ENCODE results near the gene ZNF341.
"Not testable (repeated sequence)": the region's sequence is repeated elsewhere in the genome, so short reads cannot be mapped to it uniquely, and the experiment has no call there.

ZNF341 gene

DNA sequence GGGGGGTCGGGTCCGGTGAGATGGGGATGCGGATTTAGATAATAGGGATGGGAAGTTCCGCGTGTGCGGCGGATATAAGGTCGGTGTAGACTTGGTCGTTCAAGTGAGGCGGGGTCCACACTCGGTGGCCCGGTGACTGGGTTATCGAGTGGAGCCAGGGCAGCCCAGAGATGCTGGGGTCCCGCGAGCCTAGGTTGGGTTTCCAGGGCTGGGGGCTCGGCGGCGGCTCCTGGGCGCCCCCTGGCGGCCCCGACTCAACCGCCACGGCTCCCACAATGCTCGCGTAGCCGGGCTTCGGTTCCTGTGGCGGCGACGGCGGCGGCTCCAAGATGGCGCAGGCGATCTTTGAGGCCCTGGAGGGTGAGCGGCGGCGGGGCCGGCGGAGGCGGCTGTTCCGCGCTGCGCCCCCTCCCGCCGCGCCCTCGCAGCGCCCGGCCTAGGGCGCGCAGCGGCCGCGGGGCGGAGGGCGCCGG lies at the start of gene ZNF341:
Gene ZNF341 (plus strand): TSS at position 304 of the 473 bp plus-strand sequence. CDS start 26 bp downstream, at position 330.
- peak; percentile 99 for DNase-seq

DNA sequence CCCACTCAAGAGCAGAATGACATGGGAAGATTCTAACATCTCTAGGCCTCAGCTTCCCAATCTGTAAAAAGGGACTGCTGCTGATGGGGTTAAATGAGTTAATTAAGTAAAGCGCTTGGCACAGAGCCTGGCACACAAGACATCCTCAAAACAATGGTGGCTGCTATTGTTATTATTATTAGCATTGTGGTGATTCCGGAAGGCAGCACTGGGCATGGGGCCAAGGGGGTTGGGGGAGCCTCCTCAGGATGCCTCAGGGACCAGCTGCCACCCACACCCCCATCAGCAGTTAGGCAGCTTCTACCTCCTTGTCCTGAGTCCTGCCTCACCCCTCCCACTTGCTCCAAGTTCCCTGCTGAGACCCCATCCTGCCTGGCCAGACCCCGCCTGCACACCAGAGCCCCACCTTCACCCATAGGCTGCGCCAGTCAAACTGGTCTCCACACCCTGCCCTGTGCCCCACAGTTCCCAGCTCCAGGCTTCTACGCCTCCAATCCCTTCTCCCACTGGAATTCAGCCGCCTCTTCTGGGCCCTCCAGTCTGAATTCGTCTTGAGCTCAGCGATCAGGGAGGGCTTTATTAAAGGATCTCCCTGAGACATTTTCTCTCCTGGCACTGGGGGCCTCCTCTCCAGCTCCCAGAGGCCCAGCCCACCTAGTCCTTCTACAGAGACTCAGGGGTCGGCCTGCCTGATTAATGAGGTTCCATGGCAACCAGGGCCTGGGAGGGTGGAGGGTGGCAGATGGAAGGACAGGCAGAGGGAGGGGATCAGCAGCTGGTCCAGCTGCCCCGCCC lies 47.1 kb upstream of the ZNF341 start:
- no peak for DNase-seq

DNA sequence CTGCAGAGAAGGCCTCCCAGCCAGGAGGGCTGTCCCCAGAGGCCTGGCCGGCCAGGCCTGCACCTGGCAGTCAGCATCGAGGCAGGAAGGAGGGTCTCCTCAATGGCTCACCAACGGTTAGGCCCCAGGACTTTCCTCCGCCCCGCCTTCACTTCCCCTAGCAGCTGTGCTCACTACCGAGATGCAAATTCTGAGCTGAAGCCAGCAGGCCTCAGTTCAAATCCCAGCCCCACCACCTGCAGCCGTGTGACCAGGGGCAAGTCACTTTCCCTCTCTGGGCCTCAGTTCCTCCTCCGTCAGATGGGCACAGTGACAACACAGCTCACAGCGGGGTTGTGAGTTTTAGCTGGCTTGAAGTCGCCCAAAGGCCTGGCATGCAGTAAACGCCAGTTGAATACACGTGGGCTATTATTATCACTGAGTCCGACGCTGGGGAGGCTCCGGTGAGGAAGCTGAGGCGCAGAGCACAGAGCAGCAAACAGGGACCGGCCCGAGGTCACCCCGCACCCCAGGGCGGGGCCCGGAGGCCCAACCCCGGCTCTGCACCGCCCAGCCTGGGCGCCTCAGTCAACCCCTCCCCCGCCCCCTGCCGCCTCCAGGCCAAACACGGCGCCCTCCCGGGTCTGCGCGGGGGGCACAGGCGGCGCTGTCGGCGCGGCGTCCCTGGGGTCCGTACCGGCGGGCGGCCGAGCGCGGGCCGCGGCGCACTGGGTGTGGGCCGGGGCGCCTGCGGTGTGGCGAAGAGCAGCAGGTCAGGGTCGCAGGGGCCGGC lies 46.3 kb upstream of the ZNF341 start:
- DNase-seq = peak; percentile 67

DNA sequence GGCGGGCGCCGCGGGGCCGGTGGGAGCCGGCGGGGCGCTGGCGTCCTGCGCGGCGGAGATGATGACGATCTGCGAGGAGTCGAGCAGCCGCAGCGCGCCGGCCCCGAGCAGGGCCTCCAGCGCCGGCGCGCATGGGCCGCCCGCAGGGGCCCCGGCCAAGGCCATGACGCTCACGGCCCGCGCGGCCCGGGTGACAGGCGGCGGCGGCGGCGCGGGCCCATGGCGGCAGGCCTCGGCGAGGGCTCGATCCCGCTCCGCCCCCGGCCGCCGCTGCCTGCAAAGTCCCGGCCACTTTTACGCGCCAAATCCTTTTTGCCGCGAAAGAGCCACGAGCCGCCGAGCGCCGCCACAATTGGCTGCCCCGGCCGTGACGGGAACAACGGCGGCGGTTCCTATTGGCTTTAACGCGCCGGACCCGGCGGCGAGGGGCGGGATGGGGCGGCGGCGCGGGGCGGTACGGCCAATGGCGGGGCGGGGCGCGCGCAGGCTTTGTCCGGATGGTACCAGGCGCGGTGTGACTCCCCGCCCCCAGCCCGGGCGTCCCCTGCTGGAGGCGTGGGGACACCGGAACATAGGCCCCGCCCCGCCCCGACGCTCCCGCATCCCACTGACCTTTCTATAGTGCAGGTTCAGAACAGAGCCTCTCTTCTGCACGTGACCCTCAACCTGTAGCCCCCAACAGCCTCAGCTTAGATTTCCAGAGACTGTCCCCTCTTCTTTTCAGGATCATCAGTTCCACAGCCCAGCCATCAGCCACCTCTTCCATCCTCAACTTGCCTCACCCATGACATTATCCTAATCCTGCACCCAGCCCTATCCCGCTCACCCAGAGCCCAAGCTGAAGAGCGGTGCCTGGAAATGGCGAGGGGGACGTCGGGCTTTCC lies 45.5 kb upstream of the ZNF341 start, which contains the start of gene E2F1:
Gene E2F1 (minus strand): TSS at position 286 of the 884 bp plus-strand sequence. CDS start 121 bp downstream, at position 165.
- DNase-seq = peak; percentile 97

DNA sequence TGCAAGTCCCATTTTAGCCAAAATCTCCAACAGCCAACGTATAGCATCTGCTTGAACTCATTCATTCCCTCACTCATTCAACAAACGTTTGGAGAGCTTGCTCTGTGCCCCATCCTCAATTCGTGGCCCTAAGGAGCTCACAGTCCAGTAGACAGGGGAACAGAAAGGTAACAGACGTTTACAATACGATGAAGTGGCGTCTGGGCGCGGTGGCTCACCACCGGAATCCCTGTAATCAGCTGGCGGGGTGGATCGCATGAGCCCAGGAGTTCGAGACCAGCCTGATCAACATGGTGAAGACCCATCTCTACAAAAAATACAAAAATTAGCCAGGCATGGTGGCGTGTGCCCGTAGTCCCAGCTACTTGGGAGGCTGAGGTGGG lies 44.8 kb upstream of the ZNF341 start:
- DNase-seq = no peak

DNA sequence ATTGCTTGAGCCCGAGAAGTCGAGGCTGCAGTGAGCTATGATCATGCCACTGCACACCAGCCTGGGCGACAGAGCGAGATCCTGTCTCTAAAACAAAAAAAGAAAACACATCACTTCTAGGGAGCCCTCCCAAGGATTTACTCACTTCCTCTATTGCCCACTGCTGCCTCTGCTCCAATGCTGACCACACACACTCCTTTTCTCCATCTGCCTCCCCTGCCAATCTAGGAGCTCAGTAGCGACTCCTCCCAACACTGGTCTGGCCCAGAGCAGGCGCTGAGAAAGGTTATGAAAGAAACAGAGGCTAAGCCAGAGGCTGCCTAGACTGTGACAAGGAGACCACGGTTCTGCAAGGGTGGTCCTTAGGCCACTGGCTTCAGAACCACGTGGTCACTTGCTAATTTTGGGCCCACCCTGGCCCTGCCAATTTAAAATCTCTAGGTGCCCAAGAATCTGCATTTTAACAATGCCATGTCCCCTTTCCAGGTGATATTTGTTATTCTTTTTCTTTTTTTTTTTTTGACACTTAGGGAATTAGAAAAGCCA lies 44.4 kb upstream of the ZNF341 start:
- DNase-seq = no peak

DNA sequence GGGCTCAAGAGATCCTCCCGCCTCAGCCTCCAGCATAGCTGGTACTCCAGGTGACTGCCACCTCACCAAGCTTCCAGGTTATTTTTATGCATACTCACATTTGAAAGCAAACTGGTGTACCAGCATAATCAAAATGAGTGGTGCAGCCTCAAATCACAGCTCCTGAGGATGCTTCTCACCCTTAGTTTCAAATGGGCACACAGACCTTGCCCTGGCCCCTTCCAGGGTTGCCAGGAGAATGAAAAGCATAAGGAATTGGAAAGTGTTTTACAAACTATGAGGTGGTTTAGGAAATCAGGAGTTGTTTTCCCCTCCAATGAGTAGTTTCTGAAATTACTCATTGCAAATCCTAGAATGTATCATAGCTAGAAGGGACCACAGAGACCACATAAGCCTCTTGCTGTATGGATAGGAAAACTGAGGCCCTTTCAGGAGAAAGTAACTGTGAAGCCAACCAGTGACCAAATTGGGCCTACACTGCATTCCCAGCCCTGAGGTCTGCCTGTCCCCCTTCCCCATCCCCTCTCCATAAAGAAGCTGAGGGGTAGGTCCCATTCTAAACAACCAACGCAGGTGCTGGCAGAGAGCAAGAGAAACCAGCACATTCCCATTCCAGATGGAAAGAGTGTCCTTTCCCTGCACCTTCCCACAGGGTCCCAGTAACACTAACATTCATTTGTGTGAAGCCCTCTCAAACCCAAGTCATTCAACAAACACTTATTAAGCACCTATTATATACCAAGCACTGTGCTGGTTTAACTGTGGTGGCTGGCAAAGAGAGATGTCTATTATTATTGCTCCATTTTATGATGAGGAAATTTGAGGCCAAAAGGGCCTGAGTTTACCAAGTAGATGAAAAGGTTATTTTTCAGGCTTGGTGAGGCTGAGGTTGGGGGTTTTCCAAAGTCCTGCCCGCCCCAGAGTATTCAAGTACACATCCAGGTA lies 43.5 kb upstream of the ZNF341 start:
- no peak for DNase-seq

DNA sequence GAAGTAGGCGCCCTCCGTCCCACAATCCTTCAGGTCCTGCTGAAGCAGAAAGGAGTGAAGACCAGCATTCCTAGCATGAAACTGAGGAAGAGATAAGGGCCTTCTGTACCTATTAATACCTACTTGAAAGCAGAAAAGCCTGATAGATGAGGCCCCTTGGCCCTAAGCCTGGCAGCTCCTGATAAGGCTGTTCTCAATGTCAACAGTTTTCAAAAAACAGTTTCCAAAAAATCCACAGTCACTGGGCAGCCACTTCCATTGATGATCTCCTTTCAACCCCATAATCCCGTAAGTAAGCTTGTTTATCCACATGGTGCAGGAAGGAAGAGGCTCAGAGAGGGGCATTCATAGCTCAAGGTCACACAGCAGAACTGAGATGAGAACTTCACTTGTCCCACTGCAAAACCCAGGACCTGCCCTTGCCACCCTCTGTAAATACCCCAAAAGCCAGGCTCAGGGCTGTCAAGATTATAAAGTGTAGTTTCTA lies 42.8 kb upstream of the ZNF341 start:
- DNase-seq = no peak

DNA sequence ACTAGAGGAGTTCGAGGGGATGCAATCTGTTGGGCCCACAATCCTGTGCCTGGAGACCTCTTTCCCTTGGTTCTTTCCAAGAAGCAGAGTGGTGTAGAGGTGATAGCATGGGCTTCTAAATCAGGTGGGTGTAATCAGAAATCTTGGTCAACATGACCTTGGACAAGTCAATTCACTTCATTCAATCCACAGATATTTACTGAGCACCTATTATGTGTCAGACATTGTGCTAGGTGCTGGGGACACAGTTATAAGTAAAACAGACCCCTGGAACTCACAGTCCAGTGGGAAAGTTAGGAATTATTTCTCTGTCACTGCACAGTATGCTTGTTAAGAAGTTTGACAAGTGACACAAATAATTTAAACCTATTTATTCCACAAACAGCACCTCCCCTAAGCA lies 42.3 kb upstream of the ZNF341 start:
- DNase-seq = no peak

DNA sequence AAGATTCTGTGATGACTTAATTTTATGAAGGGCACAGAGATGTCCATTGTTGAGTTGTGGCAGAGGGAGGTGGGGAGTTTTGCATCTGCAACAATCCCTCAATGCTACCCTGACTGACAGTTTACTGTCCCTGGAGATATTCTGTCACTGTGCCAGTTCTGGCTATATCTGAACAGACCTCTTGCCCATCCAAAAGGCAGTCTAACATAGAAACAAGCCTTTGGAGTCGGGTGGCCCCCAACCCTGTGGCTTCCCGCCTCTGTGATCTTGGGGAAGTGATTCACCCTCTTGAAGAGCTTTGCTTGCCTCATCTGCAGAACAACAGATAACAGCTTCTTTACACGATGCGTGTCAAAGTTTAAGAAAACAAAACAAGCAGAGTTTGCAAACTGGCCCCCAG lies 41.8 kb upstream of the ZNF341 start:
- DNase-seq = peak; percentile 68

DNA sequence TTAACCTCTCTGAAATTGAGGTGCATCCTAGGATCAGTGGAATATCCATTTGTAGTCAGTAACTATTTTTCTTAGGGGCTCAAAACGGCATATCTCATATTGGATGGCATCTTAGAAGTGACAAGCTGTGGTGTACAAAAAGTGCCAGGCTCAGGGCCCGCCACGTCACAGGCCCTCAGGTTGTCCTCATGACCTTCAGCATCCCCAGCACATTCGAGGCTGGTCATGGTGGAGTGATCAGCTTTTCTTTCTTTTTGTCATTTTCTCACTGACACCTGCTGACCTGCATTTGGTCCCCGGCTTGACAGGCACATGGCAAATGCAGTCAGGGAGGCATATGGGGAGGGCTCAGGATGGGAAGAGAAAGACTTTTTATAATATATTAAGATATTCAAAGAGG lies 38.5 kb upstream of the ZNF341 start:
- peak; percentile 26 for DNase-seq

DNA sequence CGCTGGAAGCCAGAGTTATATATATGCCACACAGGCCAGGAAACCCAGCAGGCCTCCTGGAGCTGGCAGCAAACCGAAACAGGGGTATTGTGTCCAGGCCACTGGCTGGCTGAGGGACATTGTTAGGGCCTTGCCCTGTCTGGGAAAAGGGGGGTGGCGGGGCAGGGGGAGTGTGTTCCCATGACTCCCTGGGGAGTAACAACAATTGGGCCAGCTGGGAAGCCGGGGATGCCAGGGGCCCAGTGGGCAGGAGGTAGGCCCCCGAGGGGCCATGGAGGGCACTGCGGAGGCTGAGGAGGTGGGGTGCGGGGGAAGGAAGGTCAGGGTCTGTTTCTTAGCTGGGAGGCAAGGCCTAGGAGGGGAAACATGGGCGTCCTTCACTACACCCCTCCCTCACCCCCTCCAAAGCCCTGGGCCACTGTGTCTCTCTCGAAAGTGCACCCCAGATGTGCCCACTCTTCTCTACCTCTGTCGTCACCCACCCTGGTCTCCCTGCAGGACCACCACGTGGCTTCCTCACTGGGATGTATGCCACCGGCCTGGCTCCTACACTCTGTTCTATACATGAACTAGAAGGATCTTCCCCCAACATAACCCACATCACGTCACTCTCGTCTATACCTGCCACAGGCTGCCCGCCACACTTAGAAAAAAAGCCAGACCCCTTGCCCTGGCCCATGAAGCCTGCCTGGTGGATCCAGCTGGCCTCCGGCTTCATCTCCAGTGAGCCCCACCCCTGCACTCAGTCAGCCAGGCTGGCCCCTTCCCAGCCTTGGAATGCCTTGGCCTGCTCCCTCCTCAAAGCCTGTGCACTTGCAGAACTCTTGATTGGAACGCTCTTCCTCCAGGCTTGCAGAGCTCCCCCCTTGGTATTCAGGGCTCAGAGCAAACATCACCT lies 37.8 kb upstream of the ZNF341 start:
- no peak for DNase-seq

DNA sequence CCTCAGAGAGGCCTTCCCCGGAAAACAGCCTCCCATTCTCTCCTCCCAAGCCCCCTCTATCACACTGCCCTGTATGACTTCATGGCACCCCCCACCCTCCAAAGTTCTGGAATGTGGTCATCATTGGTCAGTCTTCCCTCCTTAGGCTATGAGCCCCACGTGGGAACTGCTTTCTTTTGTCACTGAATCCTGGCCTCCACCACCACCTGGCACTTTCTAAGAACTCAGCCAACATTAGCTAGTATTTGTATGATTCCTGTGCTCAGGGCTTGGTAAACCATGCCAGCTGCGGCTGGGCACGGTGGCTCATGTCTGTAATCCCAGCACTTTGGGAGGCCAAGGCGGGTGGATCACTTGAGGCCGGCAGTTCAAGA lies 37.2 kb upstream of the ZNF341 start:
- DNase-seq = peak; percentile 16

DNA sequence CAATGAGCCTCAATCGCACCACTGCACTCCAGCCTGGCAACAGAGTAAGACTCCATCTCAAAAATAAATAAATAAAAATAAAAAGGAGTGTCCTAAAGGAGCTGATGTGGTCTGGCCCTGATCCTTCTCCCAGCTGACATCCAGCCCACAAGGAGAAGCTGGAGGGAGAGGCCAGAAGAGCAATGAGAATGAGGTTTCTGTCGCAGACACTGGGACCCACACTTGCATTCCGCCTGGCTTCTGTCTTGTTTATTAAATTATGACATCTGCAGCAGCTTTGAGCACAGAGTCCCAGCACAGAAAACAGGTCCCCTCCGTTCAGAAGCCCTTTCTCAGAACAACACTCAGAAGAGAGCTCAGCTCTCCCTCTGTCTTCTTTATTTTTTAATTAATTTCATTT lies 35.3 kb upstream of the ZNF341 start:
- no peak for DNase-seq

DNA sequence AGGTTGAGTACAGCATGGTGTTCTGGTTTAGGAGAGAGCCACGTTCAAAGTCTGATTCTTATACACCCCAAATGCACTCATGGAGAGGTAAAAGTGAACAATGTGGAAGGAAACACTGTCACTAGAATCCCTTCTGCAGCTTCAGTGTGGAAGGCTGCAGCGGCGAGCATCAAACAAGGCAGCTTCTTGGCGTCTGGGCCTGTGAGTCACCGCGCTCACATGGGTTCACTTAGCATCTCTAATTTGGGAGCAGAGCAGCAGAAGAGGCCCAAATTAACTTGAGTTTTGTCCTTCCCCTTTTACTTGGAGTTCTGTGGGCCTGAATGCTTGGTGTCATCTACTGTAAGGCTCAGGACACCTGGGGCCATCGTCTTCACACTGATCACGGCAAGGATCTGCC lies 34.7 kb upstream of the ZNF341 start:
- DNase-seq = no peak

DNA sequence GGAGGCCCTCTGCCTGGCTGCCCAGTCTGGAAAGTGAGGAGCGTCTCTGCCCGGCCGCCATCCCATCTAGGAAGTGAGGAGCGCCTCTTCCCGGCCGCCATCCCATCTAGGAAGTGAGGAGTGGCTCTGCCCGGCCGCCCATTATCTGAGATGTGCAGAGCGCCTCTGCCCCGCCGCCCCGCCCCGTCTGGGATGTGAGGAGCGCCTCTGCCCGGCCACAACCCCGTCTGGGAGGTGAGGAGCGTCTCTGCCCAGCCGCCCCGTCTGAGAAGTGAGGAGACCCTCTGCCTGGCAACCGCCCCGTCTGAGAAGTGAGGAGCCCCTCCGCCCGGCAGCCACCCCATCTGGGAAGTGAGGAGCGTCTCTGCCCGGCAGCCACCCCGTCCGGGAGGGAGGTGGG lies 32.8 kb upstream of the ZNF341 start:
- not testable (repeated sequence) for DNase-seq

DNA sequence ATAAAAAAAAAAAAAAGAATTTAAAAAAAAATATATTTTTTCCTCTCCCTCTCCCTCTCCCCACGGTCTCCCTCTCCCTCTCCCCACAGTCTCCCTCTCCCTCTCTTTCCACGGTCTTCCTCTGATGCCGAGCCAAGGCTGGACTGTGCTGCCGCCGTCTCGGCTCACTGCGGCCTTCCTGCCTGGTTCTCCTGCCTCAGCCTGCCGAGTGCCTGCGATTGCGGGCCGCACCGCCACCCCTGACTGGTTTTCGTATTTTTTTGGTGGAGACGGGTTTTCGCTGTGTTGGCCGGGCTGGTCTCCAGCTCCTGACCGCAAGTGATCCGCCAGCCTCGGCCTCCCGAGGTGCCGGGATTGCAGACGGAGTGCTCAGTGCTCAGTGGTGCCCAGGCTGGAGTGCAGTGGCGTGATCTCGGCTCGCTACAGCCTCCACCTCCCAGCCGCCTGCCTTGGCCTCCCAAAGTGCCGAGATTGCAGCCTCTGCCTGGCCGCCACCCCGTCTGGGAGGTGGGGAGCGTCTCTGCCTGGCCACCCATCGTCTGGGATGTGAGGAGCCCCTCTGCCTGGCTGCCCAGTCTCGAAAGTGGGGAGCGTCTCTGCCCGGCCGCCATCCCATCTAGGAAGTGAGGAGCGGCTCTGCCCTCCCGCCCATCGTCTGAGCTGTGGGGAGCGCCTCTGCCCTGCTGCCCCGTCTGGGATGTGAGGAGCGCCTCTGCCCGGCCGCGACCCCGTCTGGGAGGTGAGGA lies 30.9 kb upstream of the ZNF341 start:
- peak; percentile 61 for DNase-seq

DNA sequence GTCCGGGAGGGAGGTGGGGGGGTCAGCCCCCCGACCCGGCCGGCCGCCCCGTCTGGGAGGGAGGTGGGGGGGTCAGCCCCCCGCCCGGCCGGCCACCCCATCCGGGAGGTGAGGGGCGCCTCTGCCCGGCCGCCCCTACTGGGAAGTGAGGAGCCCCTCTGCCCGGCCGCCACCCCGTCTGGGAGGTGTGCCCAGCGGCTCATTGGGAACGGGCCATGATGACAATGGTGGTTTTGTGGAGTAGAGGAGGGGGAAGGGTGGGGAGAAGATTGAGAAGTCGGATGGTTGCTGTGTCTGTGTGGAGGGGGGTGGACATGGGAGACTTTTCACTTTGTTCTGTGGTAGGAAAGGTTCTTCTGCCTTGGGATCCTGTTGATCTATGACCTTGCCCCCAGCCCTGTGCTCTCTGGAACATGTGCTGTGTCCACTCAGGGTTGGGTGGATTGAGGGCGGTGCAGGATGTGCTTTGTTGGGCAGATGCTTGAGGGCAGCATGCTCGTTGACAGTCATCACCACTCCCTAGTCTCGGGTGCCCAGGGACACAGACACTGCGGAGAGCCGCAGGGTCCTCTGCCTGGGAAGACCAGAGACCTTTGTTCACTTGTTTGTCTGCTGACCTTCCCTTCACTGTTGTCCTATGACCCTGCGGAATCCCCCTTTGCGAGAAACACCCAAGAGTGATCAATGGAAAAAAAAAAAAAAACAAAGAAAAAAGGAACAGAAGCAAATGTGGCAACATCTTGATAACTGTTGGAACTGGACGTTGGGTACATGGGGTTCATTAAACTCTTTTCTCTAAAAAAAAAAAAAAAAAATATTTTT lies 30.0 kb upstream of the ZNF341 start:
- peak; percentile 25 for DNase-seq

DNA sequence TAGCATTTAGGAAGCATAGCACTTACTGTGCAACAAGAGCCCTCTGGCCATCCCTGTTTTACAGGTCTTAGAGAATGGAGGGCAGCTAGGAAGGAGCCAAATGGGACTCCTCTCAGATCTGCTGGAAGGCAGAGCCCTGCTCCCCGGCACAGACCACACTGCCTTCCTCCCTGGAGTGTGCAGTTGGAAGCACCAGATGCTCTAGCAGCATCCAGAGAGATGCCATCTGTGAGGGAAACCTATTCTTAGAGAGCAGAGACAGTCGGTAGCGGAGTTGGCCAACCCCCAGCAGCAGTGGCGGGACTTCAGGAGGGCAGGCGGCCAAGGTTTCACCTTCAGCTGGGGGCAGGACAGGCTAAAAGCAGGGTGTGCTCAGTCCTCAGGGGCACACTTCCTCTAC lies 28.9 kb upstream of the ZNF341 start:
- DNase-seq = peak; percentile 32
